K562 (cell line): ENCODE measurements around the gene FBXO4. TPM values are rescaled to one million over a fixed set of nuclear protein-coding genes. Genes with fewer than 3 reads are reported as not detected.

Experiments used
- CBX3 ChIP-seq, 2 experiments: IDR thresholded peaks; 1 replicate in 1 of 2; 2 replicates in 1 of 2; pipeline ENCODE4 v1.6.1; 2012; ENCODE audit warnings: inconsistent platforms in 2 of 2, low read length in 2 of 2, borderline replicate concordance in 1 of 2, control low read depth in 1 of 2
- KDM4B ChIP-seq, 2 experiments: fragments of 450-650 bp in 1 of 2; sonication (generic) in 1 of 2; IDR thresholded peaks; 2 replicates each; pipeline ENCODE4 v1.6.1; 2016 to 2017; ENCODE audit warnings: borderline replicate concordance in 2 of 2, antibody characterized with exemption in 1 of 2, low read depth in 1 of 2, mild to moderate bottlenecking in 1 of 2
- MEIS2 ChIP-seq: fragments of 450-650 bp; IDR thresholded peaks from 2 replicates; pipeline ENCODE4 v1.6.1; 2014; ENCODE audit warnings: mild to moderate bottlenecking; ENCODE audit not compliant: partially characterized antibody
- MYC ChIP-seq, 2 experiments: fragments of 250-450 bp in 1 of 2; sonication (Bioruptor Pico) in 1 of 2; IDR thresholded peaks; 2 replicates each; pipeline versions ENCODE4 v1.5.1 to v1.6.1; 2012 to 2021; ENCODE audit warnings: low read depth in 2 of 2, borderline replicate concordance in 1 of 2, improper control_type of control experiment in 1 of 2, low read length in 1 of 2, mild to moderate bottlenecking in 1 of 2, moderate library complexity in 1 of 2
- NRF1 ChIP-seq, 2 experiments: fragments of 450-650 bp; IDR thresholded peaks in 1 of 2; conservative IDR thresholded peaks in 1 of 2; 2 replicates each; pipeline ENCODE4 v1.6.1; 2014; ENCODE audit warnings: mild to moderate bottlenecking in 2 of 2
- SMAD2 ChIP-seq: fragments of 150-350 bp; IDR thresholded peaks from 2 replicates; pipeline ENCODE4 v1.6.1; 2014; ENCODE audit warnings: low read depth, mild to moderate bottlenecking, low read length
- ZNF143 ChIP-seq: sonication (generic); formaldehyde crosslinking; IDR thresholded peaks from 2 replicates; pipeline ENCODE4 v1.9.0; 2022; ENCODE audit warnings: mild to moderate bottlenecking, missing genetic modification reagents
- polyA plus RNA-seq, 8 experiments: library from polyadenylated mRNA; depleted of rRNA in 4 of 8; stranded (reverse) in 5 of 8; unstranded in 3 of 8; fragments of >200 nt; fragmentation: Nextera tagmentation in 2 of 8; fragmentation: Illumina TruSeq in 1 of 8; extraction: Ambion mirVana in 2 of 8; extraction: Trizol in 1 of 8; gene quantifications; 2 replicates each; pipeline versions ENCODE4 v1.2.1 to v1.2.3, GENCODE V29; 2011 to 2014; ENCODE audit warnings: inconsistent platforms in 1 of 8, missing spikeins in 1 of 8
- total RNA-seq, 7 experiments: library from RNA; depleted of rRNA in 6 of 7; stranded (reverse); fragments of >200 nt in 6 of 7; fragmentation: Illumina TruSeq in 2 of 7; extraction: Trizol in 2 of 7; gene quantifications; 2 replicates each; pipeline versions ENCODE4 v1.2.1 to v1.2.3, GENCODE V29; 2011 to 2021; ENCODE audit warnings: low replicate concordance in 1 of 7
- TF ChIP-seq, protein P1 (sequence below), 2 experiments: fragments of 150-350 bp in 1 of 2; IDR thresholded peaks; 2 replicates each; pipeline ENCODE4 v1.6.1; 2012 to 2016; ENCODE audit warnings: low read depth in 2 of 2, low read length in 2 of 2, mild to moderate bottlenecking in 1 of 2, moderate library complexity in 1 of 2
- TF ChIP-seq, protein P2 (sequence below): fragments of 250-450 bp; sonication (Bioruptor Pico); IDR thresholded peaks from 2 replicates; pipeline ENCODE4 v1.5.1; 2021; ENCODE audit warnings: mild to moderate bottlenecking

The FBXO4 gene
- total and polyA plus RNA-seq, 9 of the 15 experiments (the other 6 are each of a cell fraction or from before 2014, with no cell fraction given): 5.9 to 33.4 (median 19.6) TPM

DNA sequence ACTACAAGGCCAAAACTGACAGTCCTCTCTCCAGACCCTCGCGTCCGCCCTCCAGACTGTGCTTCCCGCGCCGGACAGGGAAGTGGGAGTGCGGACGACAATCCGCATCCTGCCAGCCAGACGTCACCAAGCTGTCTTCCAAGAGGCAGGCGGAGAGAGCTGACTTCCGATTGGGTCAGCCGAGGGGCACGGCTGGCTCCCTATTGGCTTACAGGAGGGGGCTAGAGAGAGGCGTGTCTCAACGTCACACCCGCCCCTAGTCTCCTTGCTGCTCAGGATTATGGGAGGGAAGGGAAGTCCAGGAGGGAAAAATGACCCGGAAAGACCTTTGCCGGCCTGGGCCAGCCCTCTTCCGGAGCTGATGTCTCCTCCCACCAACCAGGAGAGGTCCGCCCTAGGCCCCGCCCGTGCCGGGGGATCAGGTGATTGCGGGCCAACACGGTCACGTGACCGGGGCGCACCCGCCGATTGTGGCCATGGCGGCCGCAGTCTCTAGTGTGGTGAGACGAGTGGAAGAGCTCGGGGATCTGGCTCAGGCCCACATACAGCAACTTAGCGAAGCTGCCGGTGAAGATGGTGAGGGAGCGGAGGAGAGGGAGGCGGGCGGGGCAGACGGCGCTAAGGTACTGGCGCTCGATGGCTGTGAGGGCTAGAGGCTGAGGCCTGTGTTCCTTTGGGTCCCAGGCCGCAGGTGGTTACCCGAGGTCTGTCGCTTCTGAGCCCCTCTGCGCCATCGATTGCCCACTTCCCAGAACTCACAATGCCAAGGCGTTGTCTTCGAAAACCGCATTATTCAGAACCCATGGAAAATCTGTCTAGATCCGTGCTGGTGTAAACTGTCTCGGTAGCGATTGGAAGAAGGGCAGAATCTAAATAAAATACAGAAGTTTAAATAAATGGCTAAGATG, 20.9 kb upstream of the FBXO4 start, which contains the start of gene RIMOC1 (continued):
- TF ChIP-seq, protein P1, sequence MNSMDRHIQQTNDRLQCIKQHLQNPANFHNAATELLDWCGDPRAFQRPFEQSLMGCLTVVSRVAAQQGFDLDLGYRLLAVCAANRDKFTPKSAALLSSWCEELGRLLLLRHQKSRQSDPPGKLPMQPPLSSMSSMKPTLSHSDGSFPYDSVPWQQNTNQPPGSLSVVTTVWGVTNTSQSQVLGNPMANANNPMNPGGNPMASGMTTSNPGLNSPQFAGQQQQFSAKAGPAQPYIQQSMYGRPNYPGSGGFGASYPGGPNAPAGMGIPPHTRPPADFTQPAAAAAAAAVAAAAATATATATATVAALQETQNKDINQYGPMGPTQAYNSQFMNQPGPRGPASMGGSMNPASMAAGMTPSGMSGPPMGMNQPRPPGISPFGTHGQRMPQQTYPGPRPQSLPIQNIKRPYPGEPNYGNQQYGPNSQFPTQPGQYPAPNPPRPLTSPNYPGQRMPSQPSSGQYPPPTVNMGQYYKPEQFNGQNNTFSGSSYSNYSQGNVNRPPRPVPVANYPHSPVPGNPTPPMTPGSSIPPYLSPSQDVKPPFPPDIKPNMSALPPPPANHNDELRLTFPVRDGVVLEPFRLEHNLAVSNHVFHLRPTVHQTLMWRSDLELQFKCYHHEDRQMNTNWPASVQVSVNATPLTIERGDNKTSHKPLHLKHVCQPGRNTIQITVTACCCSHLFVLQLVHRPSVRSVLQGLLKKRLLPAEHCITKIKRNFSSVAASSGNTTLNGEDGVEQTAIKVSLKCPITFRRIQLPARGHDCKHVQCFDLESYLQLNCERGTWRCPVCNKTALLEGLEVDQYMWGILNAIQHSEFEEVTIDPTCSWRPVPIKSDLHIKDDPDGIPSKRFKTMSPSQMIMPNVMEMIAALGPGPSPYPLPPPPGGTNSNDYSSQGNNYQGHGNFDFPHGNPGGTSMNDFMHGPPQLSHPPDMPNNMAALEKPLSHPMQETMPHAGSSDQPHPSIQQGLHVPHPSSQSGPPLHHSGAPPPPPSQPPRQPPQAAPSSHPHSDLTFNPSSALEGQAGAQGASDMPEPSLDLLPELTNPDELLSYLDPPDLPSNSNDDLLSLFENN (IDR thresholded peaks at IDR 0.05; ENCODE audit: low read depth in 2 of 2, low read length in 2 of 2): no peak
- TF ChIP-seq KDM4B (IDR thresholded peaks at IDR 0.05; ENCODE audit: borderline replicate concordance in 2 of 2, low read depth in 1 of 2) (peak in 1 of 2 experiments; percentile 88; a peak in 2 of 4 replicates), NRF1 (conservative IDR thresholded peaks at IDR 0.05 in 1 of 2, IDR thresholded peaks at IDR 0.05 in 1 of 2) (peak; percentile 75 to 77), ZNF143 (CRISPR knock-in tag) (peak; percentile 71), MEIS2 (peak; percentile 81), MYC (IDR thresholded peaks at IDR 0.05; ENCODE audit: low read depth, low read length) (peak; percentile 79), MYC (CRISPR knock-in tag; IDR thresholded peaks at IDR 0.05; ENCODE audit: borderline replicate concordance, low read depth) (peak; percentile 70; the same call in 1 of the 2 replicates), SMAD2 (no peak), CBX3 (IDR thresholded peaks at IDR 0.05; ENCODE audit: borderline replicate concordance in 1 of 2, low read length in 2 of 2) (peak in 1 of 2 experiments; percentile 8; a peak in 1 of 3 replicates)
- TF ChIP-seq, protein P2, sequence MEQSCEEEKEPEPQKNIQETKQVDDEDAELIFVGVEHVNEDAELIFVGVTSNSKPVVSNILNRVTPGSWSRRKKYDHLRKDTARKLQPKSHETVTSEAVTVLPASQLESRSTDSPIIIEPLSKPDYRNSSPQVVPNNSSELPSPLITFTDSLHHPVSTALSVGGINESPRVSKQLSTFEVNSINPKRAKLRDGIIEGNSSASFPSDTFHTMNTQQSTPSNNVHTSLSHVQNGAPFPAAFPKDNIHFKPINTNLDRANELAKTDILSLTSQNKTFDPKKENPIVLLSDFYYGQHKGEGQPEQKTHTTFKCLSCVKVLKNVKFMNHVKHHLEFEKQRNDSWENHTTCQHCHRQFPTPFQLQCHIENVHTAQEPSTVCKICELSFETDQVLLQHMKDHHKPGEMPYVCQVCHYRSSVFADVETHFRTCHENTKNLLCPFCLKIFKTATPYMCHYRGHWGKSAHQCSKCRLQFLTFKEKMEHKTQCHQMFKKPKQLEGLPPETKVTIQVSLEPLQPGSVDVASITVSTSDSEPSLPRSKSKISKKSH (CRISPR knock-in tag): no peak
